ENCODE measurements around the gene SHISA9.

SHISA9 gene

GRCh38 chr16:12951976-12952375 lies 50.6 kb downstream of the SHISA9 start:
- H3K9ac ChIP-seq (ENCODE audit: low read depth, low read length) = no peak overlapping the region
- H3K4me3 ChIP-seq (ENCODE audit: low read depth, low read length) = no peak overlapping the region
- H3K27ac ChIP-seq (ENCODE audit: low read depth, low read length) = no peak overlapping the region
- no peaks in the 10 kb centered on the region for H3K9me3 ChIP-seq (ENCODE audit: control insufficient read depth, insufficient read depth, low read length)
- H3K36me3 ChIP-seq (ENCODE audit: control insufficient read depth, insufficient read depth, low read length) = 0 out of 2 replicates have a peak, but pooled peaks cover 3% of the 10 kb centered on the region
- no peaks in the 10 kb centered on the region for H3K27me3 ChIP-seq (ENCODE audit: control insufficient read depth, insufficient read depth, low read length)
- H3K4me1 ChIP-seq (ENCODE audit: control insufficient read depth, insufficient read depth, low read length) = peaks cover 10% of the 10 kb centered on the region

GRCh38 chr16:12958366-12958765 lies 57.0 kb downstream of the SHISA9 start:
- no peaks in the 10 kb centered on the region for H3K36me3 ChIP-seq (ENCODE audit: control insufficient read depth, insufficient read depth, low read length)
- no peak overlapping the region for H3K4me3 ChIP-seq (ENCODE audit: low read depth, low read length)
- H3K4me1 ChIP-seq (ENCODE audit: control insufficient read depth, insufficient read depth, low read length) = peaks cover 3% of the 10 kb centered on the region; the same call in 1 of the 2 replicates
- H3K27me3 ChIP-seq (ENCODE audit: control insufficient read depth, insufficient read depth, low read length) = no peaks in the 10 kb centered on the region
- no peak overlapping the region for H3K9ac ChIP-seq (ENCODE audit: low read depth, low read length)
- H3K9me3 ChIP-seq (ENCODE audit: control insufficient read depth, insufficient read depth, low read length) = no peaks in the 10 kb centered on the region
- no peak overlapping the region for H3K27ac ChIP-seq (ENCODE audit: low read depth, low read length)

GRCh38 chr16:12959072-12959471 lies 57.7 kb downstream of the SHISA9 start:
- Histone ChIP-seq H3K9ac (ENCODE audit: low read depth, low read length) (no peak overlapping the region), H3K36me3 (ENCODE audit: control insufficient read depth, insufficient read depth, low read length) (no peaks in the 10 kb centered on the region), H3K4me3 (ENCODE audit: low read depth, low read length) (no peak overlapping the region), H3K4me1 (ENCODE audit: control insufficient read depth, insufficient read depth, low read length) (peaks cover 3% of the 10 kb centered on the region; the same call in 1 of the 2 replicates), H3K9me3 (ENCODE audit: control insufficient read depth, insufficient read depth, low read length) (no peaks in the 10 kb centered on the region), H3K27me3 (ENCODE audit: control insufficient read depth, insufficient read depth, low read length) (no peaks in the 10 kb centered on the region), H3K27ac (ENCODE audit: low read depth, low read length) (no peak overlapping the region)

GRCh38 chr16:12961626-12962025 lies 60.2 kb downstream of the SHISA9 start:
- Histone ChIP-seq H3K4me3 (ENCODE audit: low read depth, low read length) (no peak overlapping the region), H3K9ac (ENCODE audit: low read depth, low read length) (no peak overlapping the region), H3K36me3 (ENCODE audit: control insufficient read depth, insufficient read depth, low read length) (no peaks in the 10 kb centered on the region), H3K9me3 (ENCODE audit: control insufficient read depth, insufficient read depth, low read length) (no peaks in the 10 kb centered on the region), H3K4me1 (ENCODE audit: control insufficient read depth, insufficient read depth, low read length) (no peaks in the 10 kb centered on the region), H3K27ac (ENCODE audit: low read depth, low read length) (no peak overlapping the region), H3K27me3 (ENCODE audit: control insufficient read depth, insufficient read depth, low read length) (no peaks in the 10 kb centered on the region)

- no peak overlapping the region for H3K27ac ChIP-seq (ENCODE audit: low read depth, low read length)
- no peaks in the 10 kb centered on the region for H3K9me3 ChIP-seq (ENCODE audit: control insufficient read depth, insufficient read depth, low read length)
- no peaks in the 10 kb centered on the region for H3K36me3 ChIP-seq (ENCODE audit: control insufficient read depth, insufficient read depth, low read length)
- no peak overlapping the region for H3K9ac ChIP-seq (ENCODE audit: low read depth, low read length)
- H3K4me1 ChIP-seq (ENCODE audit: control insufficient read depth, insufficient read depth, low read length) = no peaks in the 10 kb centered on the region
- no peaks in the 10 kb centered on the region for H3K27me3 ChIP-seq (ENCODE audit: control insufficient read depth, insufficient read depth, low read length)
- H3K4me3 ChIP-seq (ENCODE audit: low read depth, low read length) = no peak overlapping the region
These were observed 63.1 kb downstream of the SHISA9 start for GRCh38 chr16:12964461-12964860.

GRCh38 chr16:12965274-12965804 lies 63.9 kb downstream of the SHISA9 start:
- no peak overlapping the region for H3K9ac ChIP-seq (ENCODE audit: low read depth, low read length)
- H3K4me3 ChIP-seq (ENCODE audit: low read depth, low read length) = no peak overlapping the region
- H3K9me3 ChIP-seq (ENCODE audit: control insufficient read depth, insufficient read depth, low read length) = no peaks in the 10 kb centered on the region
- H3K36me3 ChIP-seq (ENCODE audit: control insufficient read depth, insufficient read depth, low read length) = no peaks in the 10 kb centered on the region
- no peak overlapping the region for H3K27ac ChIP-seq (ENCODE audit: low read depth, low read length)
- H3K4me1 ChIP-seq (ENCODE audit: control insufficient read depth, insufficient read depth, low read length) = no peaks in the 10 kb centered on the region
- H3K27me3 ChIP-seq (ENCODE audit: control insufficient read depth, insufficient read depth, low read length) = no peaks in the 10 kb centered on the region

- Histone ChIP-seq H3K9ac (ENCODE audit: low read depth, low read length) (no peak overlapping the region), H3K4me1 (ENCODE audit: control insufficient read depth, insufficient read depth, low read length) (peaks cover 6% of the 10 kb centered on the region; the same call in 1 of the 2 replicates), H3K27me3 (ENCODE audit: control insufficient read depth, insufficient read depth, low read length) (no peaks in the 10 kb centered on the region), H3K27ac (ENCODE audit: low read depth, low read length) (no peak overlapping the region), H3K9me3 (ENCODE audit: control insufficient read depth, insufficient read depth, low read length) (no peaks in the 10 kb centered on the region), H3K4me3 (ENCODE audit: low read depth, low read length) (no peak overlapping the region), H3K36me3 (ENCODE audit: control insufficient read depth, insufficient read depth, low read length) (no peaks in the 10 kb centered on the region)
These were observed 69.8 kb downstream of the SHISA9 start for GRCh38 chr16:12971241-12971640.

GRCh38 chr16:12972246-12972645 lies 70.8 kb downstream of the SHISA9 start:
- no peak overlapping the region for H3K9ac ChIP-seq (ENCODE audit: low read depth, low read length)
- no peak overlapping the region for H3K4me3 ChIP-seq (ENCODE audit: low read depth, low read length)
- peaks cover 12% of the 10 kb centered on the region; the same call in 1 of the 2 replicates for H3K4me1 ChIP-seq (ENCODE audit: control insufficient read depth, insufficient read depth, low read length)
- no peaks in the 10 kb centered on the region for H3K36me3 ChIP-seq (ENCODE audit: control insufficient read depth, insufficient read depth, low read length)
- H3K9me3 ChIP-seq (ENCODE audit: control insufficient read depth, insufficient read depth, low read length) = no peaks in the 10 kb centered on the region
- H3K27ac ChIP-seq (ENCODE audit: low read depth, low read length) = no peak overlapping the region
- no peaks in the 10 kb centered on the region for H3K27me3 ChIP-seq (ENCODE audit: control insufficient read depth, insufficient read depth, low read length)

- H3K9me3 ChIP-seq (ENCODE audit: control insufficient read depth, insufficient read depth, low read length) = no peaks in the 10 kb centered on the region
These were observed 74.4 kb downstream of the SHISA9 start for GRCh38 chr16:12975766-12976165.

GRCh38 chr16:12976496-12976895 lies 75.1 kb downstream of the SHISA9 start:
- Histone ChIP-seq H3K9me3 (ENCODE audit: control insufficient read depth, insufficient read depth, low read length) (no peaks in the 10 kb centered on the region), H3K27me3 (ENCODE audit: control insufficient read depth, insufficient read depth, low read length) (no peaks in the 10 kb centered on the region), H3K4me1 (ENCODE audit: control insufficient read depth, insufficient read depth, low read length) (0 out of 2 replicates have a peak, but pooled peaks cover 6% of the 10 kb centered on the region), H3K9ac (ENCODE audit: low read depth, low read length) (no peak overlapping the region), H3K4me3 (ENCODE audit: low read depth, low read length) (no peak overlapping the region), H3K27ac (ENCODE audit: low read depth, low read length) (no peak overlapping the region), H3K36me3 (ENCODE audit: control insufficient read depth, insufficient read depth, low read length) (no peaks in the 10 kb centered on the region)

More at GRCh38 chr16:12975766-12976165, 74.4 kb downstream of the SHISA9 start:
- Histone ChIP-seq H3K27ac (ENCODE audit: low read depth, low read length) (no peak overlapping the region), H3K4me3 (ENCODE audit: low read depth, low read length) (no peak overlapping the region), H3K27me3 (ENCODE audit: control insufficient read depth, insufficient read depth, low read length) (no peaks in the 10 kb centered on the region), H3K9ac (ENCODE audit: low read depth, low read length) (no peak overlapping the region), H3K4me1 (ENCODE audit: control insufficient read depth, insufficient read depth, low read length) (peaks cover 11% of the 10 kb centered on the region; the same call in 1 of the 2 replicates), H3K36me3 (ENCODE audit: control insufficient read depth, insufficient read depth, low read length) (no peaks in the 10 kb centered on the region)

- Histone ChIP-seq H3K27me3 (ENCODE audit: control insufficient read depth, insufficient read depth, low read length) (no peaks in the 10 kb centered on the region), H3K9me3 (ENCODE audit: control insufficient read depth, insufficient read depth, low read length) (no peaks in the 10 kb centered on the region), H3K27ac (ENCODE audit: low read depth, low read length) (no peak overlapping the region), H3K9ac (ENCODE audit: low read depth, low read length) (no peak overlapping the region), H3K36me3 (ENCODE audit: control insufficient read depth, insufficient read depth, low read length) (no peaks in the 10 kb centered on the region), H3K4me1 (ENCODE audit: control insufficient read depth, insufficient read depth, low read length) (0 out of 2 replicates have a peak, but pooled peaks cover 6% of the 10 kb centered on the region), H3K4me3 (ENCODE audit: low read depth, low read length) (no peak overlapping the region)
These were observed 75.5 kb downstream of the SHISA9 start for GRCh38 chr16:12976936-12977335.

Data from HUES48 (cell line).